ENCODE data around the gene PTPRD.

DNA sequence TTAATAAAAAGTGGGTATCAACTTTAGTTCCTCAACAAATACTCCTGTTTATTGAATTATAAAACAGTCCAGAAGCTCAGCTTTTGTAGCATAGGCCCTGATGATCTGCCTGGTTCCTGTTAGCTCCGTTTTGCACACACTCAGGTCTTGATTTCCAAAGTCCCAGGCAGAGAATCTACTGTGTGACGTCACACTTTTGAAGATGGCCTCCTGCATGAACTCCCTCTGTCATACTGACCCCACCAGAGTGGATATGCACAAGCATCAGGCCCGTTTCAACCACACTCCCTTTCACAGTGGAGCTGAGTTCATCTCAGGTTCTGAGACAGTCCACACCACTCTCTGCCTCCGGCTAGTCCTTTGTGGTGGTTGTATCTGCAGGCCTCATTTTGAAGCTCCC, 353.1 kb downstream of the PTPRD start:
- TF ChIP-seq, protein P1, sequence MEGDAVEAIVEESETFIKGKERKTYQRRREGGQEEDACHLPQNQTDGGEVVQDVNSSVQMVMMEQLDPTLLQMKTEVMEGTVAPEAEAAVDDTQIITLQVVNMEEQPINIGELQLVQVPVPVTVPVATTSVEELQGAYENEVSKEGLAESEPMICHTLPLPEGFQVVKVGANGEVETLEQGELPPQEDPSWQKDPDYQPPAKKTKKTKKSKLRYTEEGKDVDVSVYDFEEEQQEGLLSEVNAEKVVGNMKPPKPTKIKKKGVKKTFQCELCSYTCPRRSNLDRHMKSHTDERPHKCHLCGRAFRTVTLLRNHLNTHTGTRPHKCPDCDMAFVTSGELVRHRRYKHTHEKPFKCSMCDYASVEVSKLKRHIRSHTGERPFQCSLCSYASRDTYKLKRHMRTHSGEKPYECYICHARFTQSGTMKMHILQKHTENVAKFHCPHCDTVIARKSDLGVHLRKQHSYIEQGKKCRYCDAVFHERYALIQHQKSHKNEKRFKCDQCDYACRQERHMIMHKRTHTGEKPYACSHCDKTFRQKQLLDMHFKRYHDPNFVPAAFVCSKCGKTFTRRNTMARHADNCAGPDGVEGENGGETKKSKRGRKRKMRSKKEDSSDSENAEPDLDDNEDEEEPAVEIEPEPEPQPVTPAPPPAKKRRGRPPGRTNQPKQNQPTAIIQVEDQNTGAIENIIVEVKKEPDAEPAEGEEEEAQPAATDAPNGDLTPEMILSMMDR (IDR thresholded peaks at IDR 0.05): no peak
- TF ChIP-seq EZH2 (IDR thresholded peaks at IDR 0.05; ENCODE audit: borderline replicate concordance, insufficient read depth, low read depth, low read length, poor library complexity, severe bottlenecking): no peak

Measured in B cell (primary cell).